H1 (cell line): ENCODE results near the gene RBM42.

Experiments used
- CTCF ChIP-seq, 3 experiments: IDR thresholded peaks; 1 replicate in 2 of 3; 2 replicates in 1 of 3; pipeline versions ENCODE4 v1.5.1 to v1.6.1; 2011; ENCODE audit warnings: low read length in 3 of 3, mild to moderate bottlenecking in 3 of 3, inconsistent platforms in 2 of 3, low read depth in 1 of 3, moderate library complexity in 1 of 3; ENCODE audit not compliant: insufficient read depth in 1 of 3; ENCODE audit errors: control extremely low read depth in 1 of 3
- EGR1 ChIP-seq: IDR thresholded peaks from 2 replicates; pipeline ENCODE4 v1.6.1; 2011; ENCODE audit warnings: low read depth, low read length, borderline replicate concordance
- EP300 ChIP-seq, 2 experiments: IDR thresholded peaks; 1 replicate in 1 of 2; 2 replicates in 1 of 2; pipeline ENCODE4 v1.6.1; 2011 to 2012; ENCODE audit warnings: low read depth in 2 of 2, low read length in 2 of 2, mild to moderate bottlenecking in 2 of 2, borderline replicate concordance in 1 of 2, inconsistent platforms in 1 of 2, moderate library complexity in 1 of 2
- EZH2 ChIP-seq: fragments of 200-600 bp; sonication (generic); IDR thresholded peaks from 2 replicates; pipeline ENCODE4 v1.7.1; 2012; ENCODE audit warnings: low read depth, mild to moderate bottlenecking, moderate library complexity, low read length, inconsistent platforms; ENCODE audit not compliant: severe bottlenecking
- KDM1A ChIP-seq: fragments of 200-600, 300-600 bp; sonication (generic); IDR thresholded peaks from 2 replicates; pipeline ENCODE4 v1.7.1; 2016; ENCODE audit warnings: mild to moderate bottlenecking, low read length, borderline replicate concordance
- MAFK ChIP-seq: IDR thresholded peaks from 2 replicates; pipeline ENCODE4 v1.6.1; 2012; ENCODE audit warnings: low read depth, mild to moderate bottlenecking, improper control_type of control experiment, low read length
- NANOG ChIP-seq: IDR thresholded peaks from 2 replicates; pipeline ENCODE4 v1.6.1; 2011; ENCODE audit warnings: low read length, low read depth, mild to moderate bottlenecking, inconsistent platforms; ENCODE audit not compliant: insufficient read depth, poor library complexity, severe bottlenecking
- RFX5 ChIP-seq: IDR thresholded peaks from 2 replicates; pipeline ENCODE4 v1.6.1; 2011; ENCODE audit warnings: low read depth, low read length, improper control_type of control experiment, borderline replicate concordance
- SIN3A ChIP-seq, 2 experiments: IDR thresholded peaks in 1 of 2; conservative IDR thresholded peaks in 1 of 2; 2 replicates each; pipeline ENCODE4 v1.6.1; 2011 to 2012; ENCODE audit warnings: low read length in 2 of 2, improper control_type of control experiment in 1 of 2, low read depth in 1 of 2, mild to moderate bottlenecking in 1 of 2
- SIX5 ChIP-seq: IDR thresholded peaks from 2 replicates; pipeline ENCODE4 v1.6.1; 2011; ENCODE audit warnings: mild to moderate bottlenecking, low read depth, low read length
- SRF ChIP-seq: IDR thresholded peaks from 2 replicates; pipeline ENCODE4 v1.6.1; 2011; ENCODE audit warnings: mild to moderate bottlenecking, low read depth, low read length, moderate library complexity
- ZNF274 ChIP-seq: IDR thresholded peaks from 2 replicates; pipeline ENCODE4 v1.7.0; 2012; ENCODE audit warnings: low read length, borderline replicate concordance; ENCODE audit errors: extremely low read depth

DNA sequence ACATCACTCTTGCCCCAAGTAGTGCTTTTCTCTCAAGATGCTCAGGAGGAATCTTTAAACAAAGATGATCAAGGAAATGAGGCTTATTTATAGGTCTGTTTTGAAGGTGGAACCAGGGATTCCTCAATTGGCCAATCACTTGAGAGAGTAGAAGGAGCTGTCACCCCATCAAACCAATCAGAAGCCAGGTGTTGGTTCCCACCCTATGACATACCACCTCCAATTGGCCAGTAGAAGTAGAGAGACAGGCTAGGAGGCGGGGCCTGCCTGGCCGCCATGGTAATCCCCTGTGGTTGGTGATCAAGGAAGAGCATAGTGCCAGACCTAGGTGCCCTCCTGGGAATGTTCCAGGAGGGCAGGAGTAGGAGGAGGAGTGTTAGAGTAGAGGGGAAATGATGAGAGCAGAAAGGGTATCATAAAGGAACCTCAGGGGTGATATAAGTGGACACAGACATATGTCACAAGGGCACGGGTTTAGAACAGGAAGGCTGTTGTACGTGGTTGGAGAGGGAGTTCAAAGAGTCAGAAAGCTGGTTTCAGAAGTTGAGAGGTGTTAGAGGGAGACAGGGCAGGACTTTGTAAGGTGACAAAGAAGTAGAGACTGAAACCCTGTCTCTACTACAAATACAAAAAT lies 32.4 kb upstream of the RBM42 start:
- TF ChIP-seq SIX5 (no peak), RFX5 (no peak), CTCF (IDR thresholded peaks at IDR 0.05; ENCODE audit: control extremely low read depth in 1 of 3, insufficient read depth in 1 of 3, low read depth in 1 of 3, low read length in 3 of 3) (no peak), NANOG (no peak), EP300 (IDR thresholded peaks at IDR 0.05; ENCODE audit: borderline replicate concordance in 1 of 2, low read depth in 2 of 2, low read length in 2 of 2) (no peak), EGR1 (no peak), SIN3A (conservative IDR thresholded peaks at IDR 0.05 in 1 of 2, IDR thresholded peaks at IDR 0.05 in 1 of 2; ENCODE audit: low read depth in 1 of 2, low read length in 2 of 2) (no peak), MAFK (no peak), EZH2 (no peak), KDM1A (no peak), SRF (no peak), ZNF274 (no peak)
